Measurements from ENCODE around the gene GAL3ST2. TPM values are rescaled to one million over a fixed set of nuclear protein-coding genes. Genes with fewer than 3 reads are reported as not detected.
"Not testable (repeated sequence)": the region's sequence is repeated elsewhere in the genome, so short reads cannot be mapped to it uniquely, and the experiment has no call there.

GAL3ST2 gene
- total RNA-seq, 2 donors from 2014 or later: 2.4 TPM; not detected in 1

GRCh38 chr2:241759067-241759807, 17.4 kb upstream of the GAL3ST2 start:
- Histone ChIP-seq H3K9me3 (no peaks in the 10 kb centered on the region), H3K36me3 (peaks cover 0 to 5% of the 10 kb centered on the region in 2 donors), H3K4me3 (no peak overlapping the region), H3K27ac (no peak overlapping the region), H3K27me3 (replicated peaks; ENCODE audit: insufficient read depth) (no peaks in the 10 kb centered on the region), H3K4me1 (replicated peaks) (peaks cover 3% of the 10 kb centered on the region)
- DNase-seq (ENCODE audit: low spot score): no peak
- 74% methylated on average over 20 of the region's 20 CpGs for WGBS
- intact Hi-C loops (cut with DNase I): no loop called here
- peak; percentile 21 for TF ChIP-seq POLR2AphosphoS5 (IDR thresholded peaks at IDR 0.05)
- TF ChIP-seq, protein P1, sequence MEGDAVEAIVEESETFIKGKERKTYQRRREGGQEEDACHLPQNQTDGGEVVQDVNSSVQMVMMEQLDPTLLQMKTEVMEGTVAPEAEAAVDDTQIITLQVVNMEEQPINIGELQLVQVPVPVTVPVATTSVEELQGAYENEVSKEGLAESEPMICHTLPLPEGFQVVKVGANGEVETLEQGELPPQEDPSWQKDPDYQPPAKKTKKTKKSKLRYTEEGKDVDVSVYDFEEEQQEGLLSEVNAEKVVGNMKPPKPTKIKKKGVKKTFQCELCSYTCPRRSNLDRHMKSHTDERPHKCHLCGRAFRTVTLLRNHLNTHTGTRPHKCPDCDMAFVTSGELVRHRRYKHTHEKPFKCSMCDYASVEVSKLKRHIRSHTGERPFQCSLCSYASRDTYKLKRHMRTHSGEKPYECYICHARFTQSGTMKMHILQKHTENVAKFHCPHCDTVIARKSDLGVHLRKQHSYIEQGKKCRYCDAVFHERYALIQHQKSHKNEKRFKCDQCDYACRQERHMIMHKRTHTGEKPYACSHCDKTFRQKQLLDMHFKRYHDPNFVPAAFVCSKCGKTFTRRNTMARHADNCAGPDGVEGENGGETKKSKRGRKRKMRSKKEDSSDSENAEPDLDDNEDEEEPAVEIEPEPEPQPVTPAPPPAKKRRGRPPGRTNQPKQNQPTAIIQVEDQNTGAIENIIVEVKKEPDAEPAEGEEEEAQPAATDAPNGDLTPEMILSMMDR (IDR thresholded peaks at IDR 0.05): no peak
- TF ChIP-seq POLR2A (IDR thresholded peaks at IDR 0.05): no peak

DNA sequence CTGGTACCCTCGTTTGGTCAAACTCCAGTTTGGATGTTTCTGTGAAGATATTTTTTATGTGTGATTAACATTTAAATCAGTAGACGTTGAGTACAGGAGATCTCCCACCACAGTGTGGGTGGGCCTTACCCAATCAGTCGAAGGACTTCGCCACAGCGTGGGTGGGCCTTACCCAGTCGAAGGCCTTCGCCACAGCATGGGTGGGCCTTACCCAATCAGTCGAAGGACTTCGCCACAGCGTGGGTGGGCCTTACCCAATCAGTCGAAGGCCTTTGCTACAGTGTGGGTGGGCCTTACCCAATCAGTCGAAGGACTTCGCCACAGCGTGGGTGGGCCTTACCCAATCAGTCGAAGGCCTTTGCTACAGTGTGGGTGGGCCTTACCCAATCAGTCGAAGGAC, 16.7 kb upstream of the GAL3ST2 start:
- intact Hi-C loops (cut with DNase I); H3K4me1 ChIP-seq (replicated peaks); DNase-seq (ENCODE audit: low spot score); H3K27me3 ChIP-seq (replicated peaks; ENCODE audit: insufficient read depth); H3K4me3 ChIP-seq; H3K27ac ChIP-seq; H3K36me3 ChIP-seq; H3K9me3 ChIP-seq: not testable (repeated sequence)
- 92% methylated on average over 15 of the region's 16 CpGs for WGBS

DNA sequence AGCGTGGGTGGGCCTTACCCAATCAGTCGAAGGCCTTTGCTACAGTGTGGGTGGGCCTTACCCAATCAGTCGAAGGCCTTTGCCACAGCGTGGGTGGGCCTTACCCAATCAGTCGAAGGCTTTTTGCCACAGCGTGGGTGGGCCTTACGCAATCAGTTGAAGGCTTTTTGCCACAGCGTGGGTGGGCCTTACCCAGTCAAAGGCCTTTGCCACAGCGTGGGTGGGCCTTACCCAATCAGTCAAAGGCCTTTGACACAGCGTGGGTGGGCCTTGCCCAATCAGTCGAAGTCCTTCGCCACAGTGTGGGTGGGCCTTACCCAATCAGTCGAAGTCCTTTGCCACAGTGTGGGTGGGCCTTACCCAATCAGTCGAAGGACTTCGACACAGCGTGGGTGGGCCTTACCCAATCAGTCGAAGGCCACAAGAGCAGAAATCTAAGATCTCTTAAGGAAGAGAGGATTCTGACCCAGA, 16.3 kb upstream of the GAL3ST2 start:
- Histone ChIP-seq H3K27ac (no peak overlapping the region), H3K4me3 (no peak overlapping the region), H3K9me3 (no peaks in the 10 kb centered on the region), H3K27me3 (replicated peaks; ENCODE audit: insufficient read depth) (no peaks in the 10 kb centered on the region), H3K4me1 (replicated peaks) (peaks cover 3% of the 10 kb centered on the region), H3K36me3 (peaks cover 0 to 5% of the 10 kb centered on the region in 2 donors)
- TF ChIP-seq POLR2AphosphoS5 (IDR thresholded peaks at IDR 0.05): no peak
- no peak for TF ChIP-seq POLR2A (IDR thresholded peaks at IDR 0.05)
- TF ChIP-seq, protein P1 (IDR thresholded peaks at IDR 0.05): no peak
- 94% methylated on average over 17 of the region's 17 CpGs for WGBS
- intact Hi-C loops (cut with DNase I): no loop called here
- DNase-seq (ENCODE audit: low spot score): no peak

DNA sequence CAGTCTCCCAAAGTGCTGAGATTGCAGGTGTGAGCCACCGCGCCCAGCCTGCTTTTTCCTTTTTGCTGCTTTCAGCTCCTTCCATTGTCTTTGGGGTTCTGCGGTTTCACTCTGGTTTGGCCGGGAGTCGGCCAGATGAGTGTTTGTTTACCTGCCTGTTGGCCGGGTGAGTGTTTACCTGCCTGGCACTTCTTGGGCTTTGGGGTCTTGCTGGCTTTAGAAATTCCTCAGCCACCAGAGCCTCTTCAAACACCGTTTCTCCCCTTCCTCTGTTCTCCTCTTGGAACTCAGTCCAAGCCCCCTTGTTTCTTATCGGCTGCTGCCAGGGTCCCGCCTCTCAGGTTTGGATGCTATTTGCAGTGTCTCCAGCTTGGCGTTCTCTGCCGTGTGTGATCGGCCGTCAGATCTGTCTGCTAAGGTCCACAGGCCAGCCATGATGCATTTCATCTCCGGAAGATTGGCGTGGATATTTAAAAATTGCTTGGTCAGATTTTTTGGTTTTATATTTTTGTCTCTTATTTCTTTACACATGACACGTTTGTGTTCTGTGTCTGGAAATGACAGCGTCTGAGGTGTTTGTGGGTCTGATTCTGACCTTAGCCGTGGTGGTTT, 14.2 kb upstream of the GAL3ST2 start:
- H3K36me3 ChIP-seq: no peaks in the 10 kb centered on the region
- WGBS: 33% methylated on average over 18 of the region's 18 CpGs
- H3K4me3 ChIP-seq: no peak overlapping the region
- TF ChIP-seq POLR2AphosphoS5 (IDR thresholded peaks at IDR 0.05): peak; percentile 25
- TF ChIP-seq, protein P1 (IDR thresholded peaks at IDR 0.05): no peak
- no peaks in the 10 kb centered on the region for H3K9me3 ChIP-seq
- peak overlapping the region; percentile 5 to 36 for H3K27ac ChIP-seq
- H3K27me3 ChIP-seq (replicated peaks; ENCODE audit: insufficient read depth): no peaks in the 10 kb centered on the region
- H3K4me1 ChIP-seq (replicated peaks): peaks cover 3% of the 10 kb centered on the region
- DNase-seq (ENCODE audit: low spot score): peak; percentile 38
- intact Hi-C loops (cut with DNase I): no loop called here

GRCh38 chr2:241762933-241763369, 13.7 kb upstream of the GAL3ST2 start:
- Histone ChIP-seq H3K4me3 (no peak overlapping the region), H3K36me3 (no peaks in the 10 kb centered on the region), H3K4me1 (replicated peaks) (peaks cover 3% of the 10 kb centered on the region), H3K27ac (peak overlapping the region in 1 of 2 donors; percentile 36), H3K27me3 (replicated peaks; ENCODE audit: insufficient read depth) (no peaks in the 10 kb centered on the region), H3K9me3 (no peaks in the 10 kb centered on the region)
- 54% methylated on average over 13 of the region's 13 CpGs for WGBS
- no peak for DNase-seq (ENCODE audit: low spot score)
- intact Hi-C loops (cut with DNase I): no loop called here
- TF ChIP-seq, protein P1 (IDR thresholded peaks at IDR 0.05): no peak
- no peak for TF ChIP-seq POLR2A (IDR thresholded peaks at IDR 0.05)
- no peak for TF ChIP-seq POLR2AphosphoS5 (IDR thresholded peaks at IDR 0.05)
